Testis (tissue), 2 donors: Measurements from ENCODE around the gene PNMA8C.

Source experiments
- POLR2A ChIP-seq: fragments of 450-650 bp; IDR thresholded peaks from one replicate; pipeline ENCODE4 v1.6.1; 2017; ENCODE audit warnings: antibody characterized with exemption, mild to moderate bottlenecking, moderate library complexity
- TF ChIP-seq, protein P1 (sequence below), 3 experiments: fragments of 450-650 bp in 2 of 3; fragments of 200-600 bp in 1 of 3; sonication (generic) in 1 of 3; IDR thresholded peaks; one replicate each; pipeline ENCODE4 v1.5.1; 2016 to 2019; ENCODE audit warnings: antibody characterized with exemption in 3 of 3, mild to moderate bottlenecking in 2 of 3, moderate library complexity in 1 of 3

DNA sequence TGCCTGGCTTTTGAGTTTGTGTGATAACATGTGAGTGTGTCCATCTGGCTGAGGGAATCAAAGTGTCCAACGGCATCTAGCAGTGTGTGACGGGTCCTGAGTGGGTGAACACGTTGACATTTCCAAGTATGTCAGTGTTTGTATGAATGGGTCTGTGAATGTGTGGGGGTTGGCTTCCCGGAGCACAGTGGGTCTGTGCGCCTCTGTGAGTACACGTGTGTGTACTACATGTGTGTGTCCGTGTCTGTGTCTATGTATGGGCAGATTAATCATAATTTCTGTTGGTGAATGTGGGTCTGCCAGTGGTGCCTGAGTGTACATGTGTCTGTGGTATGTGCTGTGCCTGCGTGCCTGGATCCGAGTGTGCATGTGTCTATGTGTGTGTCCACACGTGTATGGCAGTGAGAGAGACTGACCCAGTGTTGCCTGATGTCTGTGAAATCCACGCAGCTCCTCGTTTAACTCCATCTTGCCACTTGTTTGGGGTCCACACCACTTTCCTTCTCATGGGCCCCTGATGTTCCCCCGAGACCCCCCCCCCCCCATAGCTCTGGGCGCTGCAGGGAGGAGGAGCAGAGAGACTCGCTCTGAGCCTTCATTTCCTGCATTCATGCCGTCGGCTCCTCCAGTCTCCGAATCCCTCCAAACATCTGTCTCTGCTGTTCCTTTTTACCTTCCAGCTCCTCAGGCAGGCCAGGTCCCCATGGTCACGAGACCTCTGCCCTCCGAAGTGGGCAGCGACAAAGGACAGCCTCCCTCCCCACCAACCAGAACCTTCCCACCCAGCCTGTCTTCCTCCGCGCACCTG, 20.7 kb downstream of the PNMA8C start:
- TF ChIP-seq, protein P1, sequence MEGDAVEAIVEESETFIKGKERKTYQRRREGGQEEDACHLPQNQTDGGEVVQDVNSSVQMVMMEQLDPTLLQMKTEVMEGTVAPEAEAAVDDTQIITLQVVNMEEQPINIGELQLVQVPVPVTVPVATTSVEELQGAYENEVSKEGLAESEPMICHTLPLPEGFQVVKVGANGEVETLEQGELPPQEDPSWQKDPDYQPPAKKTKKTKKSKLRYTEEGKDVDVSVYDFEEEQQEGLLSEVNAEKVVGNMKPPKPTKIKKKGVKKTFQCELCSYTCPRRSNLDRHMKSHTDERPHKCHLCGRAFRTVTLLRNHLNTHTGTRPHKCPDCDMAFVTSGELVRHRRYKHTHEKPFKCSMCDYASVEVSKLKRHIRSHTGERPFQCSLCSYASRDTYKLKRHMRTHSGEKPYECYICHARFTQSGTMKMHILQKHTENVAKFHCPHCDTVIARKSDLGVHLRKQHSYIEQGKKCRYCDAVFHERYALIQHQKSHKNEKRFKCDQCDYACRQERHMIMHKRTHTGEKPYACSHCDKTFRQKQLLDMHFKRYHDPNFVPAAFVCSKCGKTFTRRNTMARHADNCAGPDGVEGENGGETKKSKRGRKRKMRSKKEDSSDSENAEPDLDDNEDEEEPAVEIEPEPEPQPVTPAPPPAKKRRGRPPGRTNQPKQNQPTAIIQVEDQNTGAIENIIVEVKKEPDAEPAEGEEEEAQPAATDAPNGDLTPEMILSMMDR (IDR thresholded peaks at IDR 0.05) = no peak
- no peak for TF ChIP-seq POLR2A
